ENCODE results near the gene MEIS3.
"Not testable (repeated sequence)": the region's sequence is repeated elsewhere in the genome, so short reads cannot be mapped to it uniquely, and the experiment has no call there.

MEIS3 gene

DNA sequence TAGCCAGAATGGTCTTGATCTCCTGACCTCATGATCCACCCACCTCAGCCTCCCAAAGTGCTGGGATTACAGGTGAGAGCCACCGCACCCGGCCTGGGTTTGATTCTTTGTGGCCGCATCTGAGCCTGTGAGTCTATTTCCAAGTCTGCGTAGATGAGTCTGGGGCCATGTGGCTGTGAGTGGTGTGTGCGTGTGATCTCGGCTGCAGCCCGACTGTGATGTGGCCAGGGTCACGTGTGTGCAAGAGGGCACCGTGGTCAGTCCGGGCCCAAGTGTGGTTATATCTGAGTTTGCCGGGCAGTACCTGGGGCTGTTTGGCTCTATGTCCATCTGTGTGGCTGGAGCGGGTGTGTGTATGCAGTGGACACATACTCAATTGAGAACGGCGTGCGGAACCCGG, 5.4 kb downstream of the MEIS3 start:
- Histone ChIP-seq H3K36me3 (ENCODE audit: insufficient read depth, low read length) (peaks cover 11% of the 10 kb centered on the region; the same call in 1 of the 2 replicates), H3K27ac (ENCODE audit: low read depth, low read length) (no peak overlapping the region), H3K4me1 (ENCODE audit: insufficient read depth, low read length) (peaks cover 3% of the 10 kb centered on the region), H3K9me3 (ENCODE audit: insufficient read depth, low read depth, low read length) (no peaks in the 10 kb centered on the region), H3K4me3 (ENCODE audit: low read length) (no peak overlapping the region), H3K9ac (ENCODE audit: low read depth, low read length) (no peak overlapping the region), H3K27me3 (ENCODE audit: insufficient read depth, low read length) (peaks cover 32% of the 10 kb centered on the region)
- WGBS: 94% methylated on average over 16 of the region's 16 CpGs

- not testable (repeated sequence) for H3K27ac ChIP-seq (ENCODE audit: low read depth, low read length); H3K4me1 ChIP-seq (ENCODE audit: insufficient read depth, low read length); H3K9ac ChIP-seq (ENCODE audit: low read depth, low read length); H3K27me3 ChIP-seq (ENCODE audit: insufficient read depth, low read length); H3K4me3 ChIP-seq (ENCODE audit: low read length); H3K9me3 ChIP-seq (ENCODE audit: insufficient read depth, low read depth, low read length)
- peaks cover 11% of the 10 kb centered on the region; the same call in 1 of the 2 replicates for H3K36me3 ChIP-seq (ENCODE audit: insufficient read depth, low read length)
- 90% methylated on average over 9 of the region's 9 CpGs for WGBS
Observed at GRCh38 chr19:47411696-47412095, 7.6 kb downstream of the MEIS3 start.

DNA sequence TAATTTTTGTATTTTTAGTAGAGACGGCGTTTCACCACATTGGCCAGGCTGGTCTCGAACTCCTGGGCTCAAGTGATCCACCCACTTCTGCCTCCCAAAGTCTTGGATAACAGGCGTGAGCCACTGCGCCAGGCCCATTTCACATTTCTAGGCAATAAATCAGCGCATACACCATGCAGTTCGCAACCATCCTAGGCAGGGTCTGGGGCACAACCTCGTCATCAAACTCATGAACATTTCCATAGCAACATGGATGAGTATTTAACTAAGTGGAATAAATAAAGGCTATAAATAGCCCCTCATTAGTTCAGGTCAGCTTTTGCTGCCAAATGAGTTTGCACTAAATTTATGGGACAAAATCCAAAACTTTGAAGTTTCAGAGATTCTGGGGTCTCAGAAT, 8.2 kb downstream of the MEIS3 start:
- Histone ChIP-seq H3K36me3 (ENCODE audit: insufficient read depth, low read length) (peaks cover 11% of the 10 kb centered on the region; the same call in 1 of the 2 replicates), H3K9ac (ENCODE audit: low read depth, low read length) (no peak overlapping the region), H3K27me3 (ENCODE audit: insufficient read depth, low read length) (peaks cover 4% of the 10 kb centered on the region), H3K9me3 (ENCODE audit: insufficient read depth, low read depth, low read length) (no peaks in the 10 kb centered on the region), H3K4me1 (ENCODE audit: insufficient read depth, low read length) (no peaks in the 10 kb centered on the region), H3K27ac (ENCODE audit: low read depth, low read length) (no peak overlapping the region), H3K4me3 (ENCODE audit: low read length) (no peak overlapping the region)
- 95% methylated on average over 8 of the region's 8 CpGs for WGBS

GRCh38 chr19:47408156-47408938, 11.0 kb downstream of the MEIS3 start:
- no peaks in the 10 kb centered on the region for H3K9me3 ChIP-seq (ENCODE audit: insufficient read depth, low read depth, low read length)
- no peak overlapping the region for H3K27ac ChIP-seq (ENCODE audit: low read depth, low read length)
- H3K4me3 ChIP-seq (ENCODE audit: low read length): no peak overlapping the region
- 90% methylated on average over 14 of the region's 14 CpGs for WGBS
- peaks cover 1% of the 10 kb centered on the region; the same call in 1 of the 2 replicates for H3K36me3 ChIP-seq (ENCODE audit: insufficient read depth, low read length)
- H3K4me1 ChIP-seq (ENCODE audit: insufficient read depth, low read length): no peaks in the 10 kb centered on the region
- H3K27me3 ChIP-seq (ENCODE audit: insufficient read depth, low read length): no peaks in the 10 kb centered on the region
- H3K9ac ChIP-seq (ENCODE audit: low read depth, low read length): no peak overlapping the region

GRCh38 chr19:47407417-47407774, 11.9 kb downstream of the MEIS3 start:
- H3K9ac ChIP-seq (ENCODE audit: low read depth, low read length): no peak overlapping the region
- peak overlapping the region; percentile 57 for H3K4me3 ChIP-seq (ENCODE audit: low read length)
- 24% methylated on average over 12 of the region's 14 CpGs for WGBS
- no peaks in the 10 kb centered on the region for H3K27me3 ChIP-seq (ENCODE audit: insufficient read depth, low read length)
- no peak overlapping the region for H3K27ac ChIP-seq (ENCODE audit: low read depth, low read length)
- H3K9me3 ChIP-seq (ENCODE audit: insufficient read depth, low read depth, low read length): no peaks in the 10 kb centered on the region
- no peaks in the 10 kb centered on the region; the same call in 1 of the 2 replicates for H3K36me3 ChIP-seq (ENCODE audit: insufficient read depth, low read length)
- no peaks in the 10 kb centered on the region for H3K4me1 ChIP-seq (ENCODE audit: insufficient read depth, low read length)

GRCh38 chr19:47406711-47407416, 12.5 kb downstream of the MEIS3 start:
- no peaks in the 10 kb centered on the region for H3K27me3 ChIP-seq (ENCODE audit: insufficient read depth, low read length)
- peak overlapping the region; percentile 36; the same call in 1 of the 2 replicates for H3K9ac ChIP-seq (ENCODE audit: low read depth, low read length)
- 38% methylated on average over 47 of the region's 47 CpGs for WGBS
- no peaks in the 10 kb centered on the region for H3K9me3 ChIP-seq (ENCODE audit: insufficient read depth, low read depth, low read length)
- peak overlapping the region; percentile 57 for H3K4me3 ChIP-seq (ENCODE audit: low read length)
- no peaks in the 10 kb centered on the region for H3K4me1 ChIP-seq (ENCODE audit: insufficient read depth, low read length)
- H3K36me3 ChIP-seq (ENCODE audit: insufficient read depth, low read length): no peaks in the 10 kb centered on the region; the same call in 1 of the 2 replicates
- H3K27ac ChIP-seq (ENCODE audit: low read depth, low read length): no peak overlapping the region

- Histone ChIP-seq H3K9me3 (ENCODE audit: insufficient read depth, low read depth, low read length) (no peaks in the 10 kb centered on the region), H3K4me1 (ENCODE audit: insufficient read depth, low read length) (no peaks in the 10 kb centered on the region), H3K9ac (ENCODE audit: low read depth, low read length) (no peak overlapping the region), H3K27me3 (ENCODE audit: insufficient read depth, low read length) (no peaks in the 10 kb centered on the region), H3K27ac (ENCODE audit: low read depth, low read length) (no peak overlapping the region), H3K36me3 (ENCODE audit: insufficient read depth, low read length) (no peaks in the 10 kb centered on the region; the same call in 1 of the 2 replicates), H3K4me3 (ENCODE audit: low read length) (no peak overlapping the region)
- 97% methylated on average over 5 of the region's 5 CpGs for WGBS
Observed at GRCh38 chr19:47405854-47406417, 13.4 kb downstream of the MEIS3 start.

DNA sequence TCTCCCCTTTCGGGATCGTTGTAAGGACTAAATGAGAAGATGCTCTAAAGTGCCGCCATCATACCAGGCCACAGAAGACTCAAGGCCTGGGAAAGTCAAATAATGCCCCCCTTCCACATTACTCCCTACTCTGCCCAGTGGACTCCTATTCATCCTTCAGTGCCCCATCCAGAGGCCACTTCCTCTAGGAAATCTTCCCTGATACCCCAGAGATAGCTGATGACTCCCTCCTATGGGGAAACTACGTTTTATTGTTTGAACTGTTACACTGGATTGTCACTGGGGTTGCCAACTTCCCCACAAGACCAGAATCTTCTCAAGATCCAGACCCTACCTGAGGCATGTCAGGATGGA, 14.2 kb downstream of the MEIS3 start:
- H3K4me3 ChIP-seq (ENCODE audit: low read length): no peak overlapping the region
- WGBS: 100% methylated on average over 4 of the region's 4 CpGs
- no peak overlapping the region for H3K9ac ChIP-seq (ENCODE audit: low read depth, low read length)
- no peaks in the 10 kb centered on the region for H3K9me3 ChIP-seq (ENCODE audit: insufficient read depth, low read depth, low read length)
- H3K4me1 ChIP-seq (ENCODE audit: insufficient read depth, low read length): no peaks in the 10 kb centered on the region
- H3K27ac ChIP-seq (ENCODE audit: low read depth, low read length): no peak overlapping the region
- no peaks in the 10 kb centered on the region; the same call in 1 of the 2 replicates for H3K36me3 ChIP-seq (ENCODE audit: insufficient read depth, low read length)
- H3K27me3 ChIP-seq (ENCODE audit: insufficient read depth, low read length): no peaks in the 10 kb centered on the region

GRCh38 chr19:47404334-47405196, 14.8 kb downstream of the MEIS3 start:
- H3K4me1 ChIP-seq (ENCODE audit: insufficient read depth, low read length): no peaks in the 10 kb centered on the region
- WGBS: 90% methylated on average over 9 of the region's 9 CpGs
- no peaks in the 10 kb centered on the region for H3K27me3 ChIP-seq (ENCODE audit: insufficient read depth, low read length)
- H3K27ac ChIP-seq (ENCODE audit: low read depth, low read length): no peak overlapping the region
- no peak overlapping the region for H3K9ac ChIP-seq (ENCODE audit: low read depth, low read length)
- H3K9me3 ChIP-seq (ENCODE audit: insufficient read depth, low read depth, low read length): no peaks in the 10 kb centered on the region
- no peak overlapping the region for H3K4me3 ChIP-seq (ENCODE audit: low read length)
- H3K36me3 ChIP-seq (ENCODE audit: insufficient read depth, low read length): no peaks in the 10 kb centered on the region; the same call in 1 of the 2 replicates

DNA sequence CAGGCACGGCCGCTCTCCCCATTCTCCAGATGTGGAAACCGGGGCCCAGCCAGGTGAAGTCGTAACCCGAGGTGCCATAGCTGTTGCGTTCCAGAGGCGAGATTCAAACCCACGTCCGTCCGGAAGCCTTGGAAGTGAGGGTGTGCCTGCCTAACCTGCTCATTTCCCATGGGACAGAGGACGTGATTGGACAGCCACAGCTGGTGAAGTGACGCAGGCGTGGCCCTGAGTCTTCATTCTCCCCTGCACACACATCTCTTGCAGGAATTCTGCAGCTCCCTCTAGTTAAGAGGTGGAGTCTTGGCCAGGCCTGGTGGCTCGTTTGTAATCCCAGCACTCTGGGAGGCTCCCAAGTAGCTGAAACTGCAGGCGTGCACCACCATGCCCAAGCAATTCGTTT, 16.8 kb downstream of the MEIS3 start:
- H3K4me1 ChIP-seq (ENCODE audit: insufficient read depth, low read length): peaks cover 10% of the 10 kb centered on the region; the same call in 1 of the 2 replicates
- no peaks in the 10 kb centered on the region for H3K9me3 ChIP-seq (ENCODE audit: insufficient read depth, low read depth, low read length)
- no peaks in the 10 kb centered on the region; the same call in 1 of the 2 replicates for H3K36me3 ChIP-seq (ENCODE audit: insufficient read depth, low read length)
- no peaks in the 10 kb centered on the region for H3K27me3 ChIP-seq (ENCODE audit: insufficient read depth, low read length)
- no peak overlapping the region for H3K27ac ChIP-seq (ENCODE audit: low read depth, low read length)
- H3K4me3 ChIP-seq (ENCODE audit: low read length): no peak overlapping the region
- no peak overlapping the region for H3K9ac ChIP-seq (ENCODE audit: low read depth, low read length)
- 94% methylated on average over 16 of the region's 16 CpGs for WGBS

Measured in HUES64 (cell line).